Renal pelvis (tissue), 4 donors: ENCODE results near the gene TNFRSF1A. TPM values are rescaled to one million over a fixed set of nuclear protein-coding genes. Genes with fewer than 3 reads are reported as not detected.
"Not testable (repeated sequence)": the region's sequence is repeated elsewhere in the genome, so short reads cannot be mapped to it uniquely, and the experiment has no call there.

Experiments used
- DNase-seq: peaks from one replicate; pipeline ENCODE4 v3.0.0-alpha.2; 2013
- polyA plus RNA-seq, 3 donors: library from polyadenylated mRNA; unstranded; fragments of 120-200 nt; gene quantifications; one replicate each; pipeline ENCODE4 v1.2.1, GENCODE V29; 2013; ENCODE audit not compliant: insufficient read length in 3 of 3

Gene TNFRSF1A
- polyA plus RNA-seq, 3 donors, result 89.2 to 93.1 (median 90.2) TPM

DNA sequence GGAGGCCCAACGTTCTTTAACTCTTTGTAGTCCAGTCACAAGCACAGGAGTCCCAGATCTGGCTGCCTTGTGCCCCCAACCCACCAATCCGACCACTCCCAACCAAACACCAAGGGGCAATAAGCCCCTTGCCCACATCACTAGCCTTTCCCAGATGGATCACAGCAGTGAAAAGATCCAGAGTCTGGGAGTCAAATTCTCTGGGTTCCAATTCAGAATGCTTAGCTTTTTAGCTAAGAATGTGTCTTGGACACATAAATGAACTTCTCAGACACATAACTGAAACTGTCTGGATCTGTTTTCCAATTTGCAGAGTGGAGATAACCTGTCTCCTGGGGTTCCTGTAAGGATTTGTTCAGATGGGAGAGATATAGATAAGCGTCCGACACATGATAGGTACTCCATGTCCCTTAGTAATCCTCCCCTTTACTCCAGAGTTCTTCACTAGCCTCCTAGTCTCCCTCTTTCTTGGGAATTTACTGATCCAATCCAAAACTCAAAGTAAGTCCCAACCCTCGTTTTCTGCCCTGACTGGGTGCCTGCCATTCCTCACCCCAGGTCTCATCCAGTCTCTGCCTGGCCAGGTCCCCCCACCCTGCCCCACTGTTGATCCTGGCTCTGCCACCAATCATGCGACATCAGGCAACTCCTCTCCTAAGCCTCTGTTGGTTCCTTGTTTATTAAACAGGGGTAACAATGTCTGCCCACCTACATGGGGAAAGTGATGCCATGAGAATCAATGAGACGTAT lies 439 bp upstream of the TNFRSF1A start:
- no peak for DNase-seq

- DNase-seq, result no peak
Measured at GRCh38 chr12:6340745-6341416, 995 bp downstream of the TNFRSF1A start.

DNA sequence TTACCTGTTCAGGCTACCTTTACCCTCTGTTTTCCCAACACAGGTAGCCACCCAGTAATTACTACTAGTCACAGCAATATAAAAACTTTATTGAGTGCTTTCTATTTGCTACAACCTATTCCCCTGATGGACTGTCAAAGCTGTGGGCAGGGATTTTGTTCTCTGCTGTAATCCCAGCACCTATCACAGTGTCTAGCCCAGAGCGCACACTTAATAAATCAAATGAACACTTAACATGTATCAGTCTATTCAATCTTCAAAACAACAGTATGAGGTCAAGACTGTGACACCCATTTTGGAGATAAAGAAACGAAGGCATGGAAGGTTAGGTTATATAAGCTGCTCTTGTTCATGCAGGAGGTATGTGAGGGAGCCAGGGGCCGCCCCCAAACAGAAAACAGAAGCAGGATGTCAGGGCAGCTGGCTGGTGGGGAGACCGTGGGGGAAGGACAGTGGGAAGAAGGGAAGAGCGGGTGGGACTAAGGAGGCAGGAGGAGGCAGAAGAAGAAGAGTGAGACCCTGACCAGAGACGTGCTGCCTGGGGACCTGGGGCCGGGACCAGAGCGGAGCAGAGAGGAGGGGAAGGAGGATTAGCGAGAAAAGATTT lies 1.7 kb downstream of the TNFRSF1A start:
- DNase-seq, result no peak

GRCh38 chr12:6338955-6339354 lies 2.9 kb downstream of the TNFRSF1A start:
- DNase-seq, result no peak

DNA sequence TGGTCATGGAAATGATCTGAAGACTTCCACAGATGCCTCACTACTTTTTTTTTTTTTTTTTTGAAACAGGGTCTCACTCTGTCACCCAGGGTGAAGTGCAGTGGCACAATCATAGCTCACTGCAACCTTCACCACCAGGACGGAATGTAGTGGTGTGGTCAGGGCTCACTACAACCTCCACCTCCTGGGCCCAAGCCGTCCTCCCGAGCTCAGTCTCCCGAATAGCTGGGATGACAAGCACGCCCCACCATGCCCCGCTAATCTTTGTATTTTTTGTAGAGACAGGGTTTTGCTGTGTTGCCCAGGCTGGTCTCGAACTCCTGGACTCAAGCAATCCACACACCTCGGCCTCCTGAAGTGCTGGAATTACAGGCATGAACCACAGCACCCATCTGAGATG lies 3.3 kb downstream of the TNFRSF1A start:
- not testable (repeated sequence) for DNase-seq

DNA sequence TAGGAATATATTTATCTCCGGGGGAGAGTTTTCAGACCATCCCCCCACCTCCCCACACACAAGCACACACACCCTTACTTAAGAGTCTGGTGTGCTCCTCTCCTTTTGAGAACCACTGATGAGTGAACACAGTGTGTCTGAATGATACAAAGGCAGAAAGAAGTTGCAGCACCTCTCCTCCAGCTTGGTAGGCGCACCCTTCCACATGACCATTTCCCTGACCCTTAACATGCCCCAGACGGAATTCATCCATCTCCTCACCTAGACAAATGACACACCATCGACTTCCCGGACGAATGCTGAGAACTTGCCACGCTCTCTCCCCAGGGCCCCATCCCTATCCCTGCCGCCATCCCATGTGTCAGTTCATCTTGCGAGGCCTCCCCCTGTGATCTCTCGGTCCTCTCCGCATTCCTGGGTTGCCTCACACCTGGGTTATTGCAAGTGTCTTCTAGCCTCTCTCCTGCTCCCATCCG lies 3.9 kb downstream of the TNFRSF1A start:
- DNase-seq, result no peak

- no peak for DNase-seq
Measured at GRCh38 chr12:6336889-6337853, 4.7 kb downstream of the TNFRSF1A start.

GRCh38 chr12:6336079-6336888 lies 5.6 kb downstream of the TNFRSF1A start:
- DNase-seq, result peak; percentile 95

- no peak for DNase-seq
Measured at GRCh38 chr12:6335451-6336078, 6.3 kb downstream of the TNFRSF1A start.

- DNase-seq, result no peak
Measured at GRCh38 chr12:6334940-6335450, 6.9 kb downstream of the TNFRSF1A start.

DNA sequence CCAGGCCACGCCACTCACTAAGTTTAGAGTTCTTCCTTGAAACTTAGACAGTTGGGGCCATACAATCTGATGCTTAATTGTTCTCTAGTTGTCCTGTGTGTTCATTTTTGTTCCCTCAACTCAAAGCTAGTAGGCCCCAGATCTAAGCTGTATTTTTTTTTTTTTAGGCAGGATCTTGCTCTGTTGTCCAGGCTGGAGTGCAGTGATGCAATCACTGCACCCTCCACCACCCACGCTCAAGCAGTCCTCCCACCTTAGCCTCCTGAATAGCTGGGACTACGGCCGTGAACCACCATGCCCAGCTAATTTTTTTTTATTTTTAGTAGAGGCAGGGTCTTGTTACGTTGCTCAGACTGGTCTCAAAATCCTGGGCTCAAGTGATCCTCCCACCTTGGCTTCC lies 7.5 kb downstream of the TNFRSF1A start:
- DNase-seq, result no peak

DNA sequence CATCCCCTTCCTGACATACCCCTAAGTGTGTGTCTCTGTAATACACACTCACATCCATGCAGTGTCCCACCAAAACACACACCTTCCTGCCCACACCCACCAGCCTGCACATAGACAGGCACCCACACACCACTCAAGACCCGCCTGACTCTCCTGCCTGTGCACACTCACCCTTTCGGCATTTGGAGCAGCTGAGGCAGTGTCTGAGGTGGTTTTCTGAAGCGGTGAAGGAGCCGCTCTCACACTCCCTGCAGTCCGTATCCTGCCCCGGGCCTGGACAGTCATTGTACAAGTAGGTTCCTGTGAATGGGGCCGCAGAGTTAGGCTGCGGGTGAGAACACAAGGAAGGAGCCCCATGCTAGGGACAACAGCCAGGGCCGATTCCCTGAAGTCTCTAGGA lies 8.3 kb downstream of the TNFRSF1A start:
- DNase-seq, result no peak

GRCh38 chr12:6333029-6333428 lies 8.8 kb downstream of the TNFRSF1A start:
- DNase-seq, result no peak

DNA sequence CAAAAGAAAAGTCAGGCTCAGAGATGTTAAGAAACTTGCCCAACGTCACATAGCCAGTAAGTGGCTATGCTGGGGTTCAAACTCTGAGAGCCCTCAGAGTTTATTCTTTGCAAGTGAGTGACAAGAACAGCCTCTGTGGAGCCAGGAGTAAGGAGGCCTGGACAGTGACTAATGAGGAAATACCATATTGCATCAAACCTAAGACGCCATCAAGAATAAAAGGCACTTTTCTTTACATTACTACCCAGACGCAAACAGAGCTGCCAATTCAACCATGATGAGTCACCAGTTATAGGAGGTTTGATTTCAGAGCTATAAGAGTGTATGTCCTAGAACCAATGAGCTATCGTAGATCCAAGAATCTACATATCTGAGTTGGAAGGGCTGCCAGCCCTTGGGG lies 9.4 kb downstream of the TNFRSF1A start:
- DNase-seq, result no peak

- no peak for DNase-seq
Measured at GRCh38 chr12:6330999-6331714, 10.7 kb downstream of the TNFRSF1A start.

- no peak for DNase-seq
Measured at GRCh38 chr12:6330192-6330591, 11.7 kb downstream of the TNFRSF1A start.

DNA sequence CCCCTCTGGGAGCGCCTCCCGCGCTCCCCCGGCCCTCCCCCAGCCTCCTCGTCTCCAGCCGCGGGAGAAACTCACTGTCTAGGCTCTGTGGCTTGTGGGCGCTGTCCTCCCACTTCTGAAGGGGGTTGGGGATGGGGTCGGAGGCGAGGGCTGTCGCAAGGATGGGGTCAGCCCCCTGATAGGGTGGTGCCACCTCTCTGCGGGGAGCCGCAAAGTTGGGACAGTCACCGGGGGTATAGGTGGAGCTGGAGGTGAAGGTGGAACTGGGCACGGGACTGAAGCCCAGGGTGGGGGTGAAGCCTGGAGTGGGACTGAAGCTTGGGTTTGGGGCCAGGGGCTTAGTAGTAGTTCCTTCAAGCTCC lies 12.2 kb downstream of the TNFRSF1A start:
- no peak for DNase-seq

DNA sequence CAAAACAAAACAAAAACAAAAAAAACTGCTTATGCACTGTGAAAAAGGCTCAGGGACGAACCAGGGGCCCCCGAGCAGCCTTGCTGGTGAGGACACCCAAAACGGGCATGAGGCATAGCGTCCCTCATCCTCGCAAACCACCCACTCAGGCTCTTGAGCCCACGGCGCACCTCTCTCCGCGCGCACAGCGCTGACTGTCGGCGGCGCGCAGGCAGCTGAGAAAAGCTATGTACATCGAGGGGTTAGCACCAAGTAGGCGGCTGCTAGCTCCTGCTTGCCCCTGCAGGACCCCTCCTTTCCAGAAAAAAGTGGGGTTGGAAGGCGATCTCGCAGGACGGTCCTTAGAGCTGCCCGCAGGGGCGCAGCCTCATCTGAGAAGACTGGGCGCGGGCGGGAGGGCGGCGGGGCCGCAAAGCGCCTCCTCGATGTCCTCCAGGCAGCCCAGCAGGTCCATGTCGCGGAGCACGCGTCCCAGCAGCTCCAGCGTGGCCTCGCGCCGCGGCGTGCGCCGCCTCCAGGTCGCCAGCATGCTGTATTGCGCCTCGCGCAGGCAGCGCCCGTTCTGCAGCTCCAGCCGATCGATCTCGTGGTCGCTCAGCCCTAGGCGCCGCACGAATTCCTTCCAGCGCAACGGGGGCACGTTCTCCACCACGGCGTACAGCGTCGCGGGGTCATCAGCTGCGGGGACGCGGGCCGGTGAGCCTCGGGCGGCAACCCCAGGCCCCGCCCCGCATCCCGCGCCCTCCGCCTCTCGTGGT lies 12.8 kb downstream of the TNFRSF1A start:
- DNase-seq, result no peak
